ENCODE results near the gene TMEM145.
A peak's percentile ranks its signal among the peaks of the same experiment; 100 is the strongest.

The TMEM145 gene

GRCh38 chr19:42288881-42289555 lies 24.1 kb upstream of the TMEM145 start:
- FAIRE-seq: no peak
- no peak for DNase-seq (ENCODE audit: low spot score)

GRCh38 chr19:42289556-42290041 lies 23.5 kb upstream of the TMEM145 start:
- FAIRE-seq: no peak
- DNase-seq (ENCODE audit: low spot score): no peak

GRCh38 chr19:42290136-42290522 lies 23.0 kb upstream of the TMEM145 start:
- FAIRE-seq: no peak
- DNase-seq (ENCODE audit: low spot score): no peak

GRCh38 chr19:42290523-42291434 lies 22.3 kb upstream of the TMEM145 start:
- FAIRE-seq: no peak

GRCh38 chr19:42291435-42291810 lies 21.7 kb upstream of the TMEM145 start:
- no peak for FAIRE-seq

More at GRCh38 chr19:42290523-42291434, 22.3 kb upstream of the TMEM145 start:
- no peak for DNase-seq (ENCODE audit: low spot score)

GRCh38 chr19:42292042-42292960 lies 20.8 kb upstream of the TMEM145 start:
- DNase-seq (ENCODE audit: low spot score) (no peak), FAIRE-seq (no peak)

More at GRCh38 chr19:42291435-42291810, 21.7 kb upstream of the TMEM145 start:
- no peak for DNase-seq (ENCODE audit: low spot score)

- DNase-seq (ENCODE audit: low spot score) (no peak), FAIRE-seq (no peak)
Measured at GRCh38 chr19:42292963-42293362, 20.1 kb upstream of the TMEM145 start.

- DNase-seq (ENCODE audit: low spot score): no peak
- no peak for FAIRE-seq
Measured at GRCh38 chr19:42293540-42293939, 19.6 kb upstream of the TMEM145 start.

GRCh38 chr19:42293948-42294347 lies 19.2 kb upstream of the TMEM145 start:
- DNase-seq (ENCODE audit: low spot score): no peak
- FAIRE-seq: no peak

GRCh38 chr19:42294471-42295137 lies 18.5 kb upstream of the TMEM145 start:
- FAIRE-seq (no peak), DNase-seq (ENCODE audit: low spot score) (no peak)

- FAIRE-seq: no peak
Measured at GRCh38 chr19:42295342-42295741, 17.8 kb upstream of the TMEM145 start.

GRCh38 chr19:42295831-42296525 lies 17.1 kb upstream of the TMEM145 start:
- FAIRE-seq: no peak
- peak; percentile 39 for DNase-seq (ENCODE audit: low spot score)

More at GRCh38 chr19:42295342-42295741, 17.8 kb upstream of the TMEM145 start:
- no peak for DNase-seq (ENCODE audit: low spot score)

- FAIRE-seq (no peak), DNase-seq (ENCODE audit: low spot score) (no peak)
Measured at GRCh38 chr19:42297039-42297438, 16.1 kb upstream of the TMEM145 start.

GRCh38 chr19:42301646-42302203 lies 11.4 kb upstream of the TMEM145 start, which contains the start of gene PRR19:
PRR19 (plus strand) TSS chr19:42302132; CDS start chr19:42309585, 7,453 bp downstream.
- FAIRE-seq: no peak
- no peak for DNase-seq (ENCODE audit: low spot score)

GRCh38 chr19:42303101-42303464 lies 10.0 kb upstream of the TMEM145 start:
- FAIRE-seq: no peak
- no peak for DNase-seq (ENCODE audit: low spot score)

- DNase-seq (ENCODE audit: low spot score) (no peak), FAIRE-seq (no peak)
Measured at GRCh38 chr19:42303876-42304275, 9.2 kb upstream of the TMEM145 start.

GRCh38 chr19:42306646-42307045 lies 6.5 kb upstream of the TMEM145 start:
- FAIRE-seq (no peak), DNase-seq (ENCODE audit: low spot score) (no peak)

GRCh38 chr19:42309686-42310085 lies 3.4 kb upstream of the TMEM145 start:
- FAIRE-seq (no peak), DNase-seq (ENCODE audit: low spot score) (no peak)

- FAIRE-seq (no peak), DNase-seq (ENCODE audit: low spot score) (no peak)
Measured at GRCh38 chr19:42311657-42312056, 1.5 kb upstream of the TMEM145 start.

GRCh38 chr19:42312370-42312769 lies 739 bp upstream of the TMEM145 start:
- FAIRE-seq (no peak), DNase-seq (ENCODE audit: low spot score) (no peak)
